ENCODE results near the gene TTBK2. TPM values are rescaled to one million over a fixed set of nuclear protein-coding genes. Genes with fewer than 3 reads are reported as not detected.
"Not testable (repeated sequence)": the region's sequence is repeated elsewhere in the genome, so short reads cannot be mapped to it uniquely, and the experiment has no call there.

The TTBK2 gene
- total RNA-seq, 1 experiment from 2014 or later = 10.6 TPM

DNA sequence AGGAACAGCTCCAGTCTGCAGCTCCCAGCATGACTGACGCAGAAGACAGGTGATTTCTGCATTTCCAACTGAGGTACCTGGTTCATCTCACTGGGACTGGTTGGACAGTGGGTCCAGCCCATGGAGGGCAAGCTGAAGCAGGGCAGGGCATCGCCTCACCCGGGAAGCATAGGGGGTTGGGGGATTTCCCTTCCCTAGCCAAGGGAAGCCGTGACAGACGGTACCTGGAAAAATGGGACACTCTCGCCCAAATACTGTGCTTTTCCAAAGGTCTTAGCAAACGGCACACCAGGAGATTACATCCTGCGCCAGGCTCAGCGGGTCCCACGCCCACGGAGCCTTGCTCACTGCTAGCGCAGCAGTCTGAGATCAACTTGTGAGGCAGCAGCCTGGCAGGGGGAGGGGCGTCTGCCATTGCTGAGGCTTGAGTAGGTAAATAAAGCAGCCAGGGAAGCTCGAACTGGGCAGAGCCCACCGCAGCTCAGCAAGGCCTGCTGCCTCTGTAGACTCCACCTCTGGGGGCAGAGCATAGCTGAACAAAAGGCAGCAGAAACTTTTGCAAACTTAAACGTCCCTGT, 156.3 kb downstream of the TTBK2 start:
- peak overlapping the region in 1 of 2 experiments; percentile 52; a peak in 2 of 5 replicates for H3K4me3 Mint-ChIP-seq
- not testable (repeated sequence) for H2BK12ac ChIP-seq (ENCODE audit: insufficient read length, low read depth, low read length); H3K79me2 ChIP-seq (ENCODE audit: insufficient read depth, low read length); H2AK5ac ChIP-seq (ENCODE audit: insufficient read length, low read length); H3K9ac ChIP-seq (ENCODE audit: extremely low read depth, insufficient read length, low read length); H3K27me3 ChIP-seq (ENCODE audit: insufficient read depth, low read length); H4K91ac ChIP-seq (ENCODE audit: insufficient read length, low read depth, low read length); H2BK5ac ChIP-seq (ENCODE audit: insufficient read length, low read length); H3T11ph ChIP-seq (ENCODE audit: low read length); H3K4ac ChIP-seq (ENCODE audit: low read depth, low read length); H3K9me3 ChIP-seq (ENCODE audit: control insufficient read depth, low read depth, low read length); H3K14ac ChIP-seq (ENCODE audit: insufficient read depth, low read length); H3K27me3 Mint-ChIP-seq (ENCODE audit: low read depth); H2AFZ ChIP-seq (ENCODE audit: low read length); H3K23ac ChIP-seq (ENCODE audit: insufficient read length, low read depth, low read length); H3K27ac ChIP-seq (ENCODE audit: insufficient read length, low read depth, low read length); H3K56ac ChIP-seq (ENCODE audit: insufficient read length, low read depth, low read length); H3K4me2 ChIP-seq (ENCODE audit: insufficient read depth, insufficient read length, low read length); H2BK20ac ChIP-seq (ENCODE audit: low read depth, low read length, poor library complexity, severe bottlenecking); H2BK15ac ChIP-seq (ENCODE audit: low read depth, low read length); H3K79me1 ChIP-seq (ENCODE audit: insufficient read depth, low read depth, low read length, poor library complexity, severe bottlenecking); H3K23me2 ChIP-seq (ENCODE audit: insufficient read length, low read depth, low read length, poor library complexity, severe bottlenecking); H2BK120ac ChIP-seq (ENCODE audit: low read depth, low read length, poor library complexity, severe bottlenecking); H3K4me1 ChIP-seq (ENCODE audit: insufficient read depth, low read length); H4K20me1 ChIP-seq (ENCODE audit: control insufficient read depth, insufficient read depth, insufficient read length); H4K5ac ChIP-seq (ENCODE audit: insufficient read length, low read depth, low read length); H3K18ac ChIP-seq (ENCODE audit: insufficient read length, low read depth, low read length); H4K8ac ChIP-seq (replicated peaks; ENCODE audit: insufficient read length, low read depth, low read length)
- WGBS (ENCODE audit: extremely low coverage, insufficient read length, low lambda C conversion rate) = no CpG with 5 or more reads among the region's 16 CpGs
- peaks cover 27 to 30% of the 10 kb centered on the region in 2 experiments for H3K9me3 Mint-ChIP-seq
- TF ChIP-seq, protein P1, sequence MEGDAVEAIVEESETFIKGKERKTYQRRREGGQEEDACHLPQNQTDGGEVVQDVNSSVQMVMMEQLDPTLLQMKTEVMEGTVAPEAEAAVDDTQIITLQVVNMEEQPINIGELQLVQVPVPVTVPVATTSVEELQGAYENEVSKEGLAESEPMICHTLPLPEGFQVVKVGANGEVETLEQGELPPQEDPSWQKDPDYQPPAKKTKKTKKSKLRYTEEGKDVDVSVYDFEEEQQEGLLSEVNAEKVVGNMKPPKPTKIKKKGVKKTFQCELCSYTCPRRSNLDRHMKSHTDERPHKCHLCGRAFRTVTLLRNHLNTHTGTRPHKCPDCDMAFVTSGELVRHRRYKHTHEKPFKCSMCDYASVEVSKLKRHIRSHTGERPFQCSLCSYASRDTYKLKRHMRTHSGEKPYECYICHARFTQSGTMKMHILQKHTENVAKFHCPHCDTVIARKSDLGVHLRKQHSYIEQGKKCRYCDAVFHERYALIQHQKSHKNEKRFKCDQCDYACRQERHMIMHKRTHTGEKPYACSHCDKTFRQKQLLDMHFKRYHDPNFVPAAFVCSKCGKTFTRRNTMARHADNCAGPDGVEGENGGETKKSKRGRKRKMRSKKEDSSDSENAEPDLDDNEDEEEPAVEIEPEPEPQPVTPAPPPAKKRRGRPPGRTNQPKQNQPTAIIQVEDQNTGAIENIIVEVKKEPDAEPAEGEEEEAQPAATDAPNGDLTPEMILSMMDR (conservative IDR thresholded peaks at IDR 0.05) = 0 out of 3 replicates have a peak, but pooled peaks have one; percentile 27
- DNase-seq = peak; percentile 51
- H3K27ac Mint-ChIP-seq = peak overlapping the region in 2 of 3 experiments; percentile 34 to 92; a peak in 3 of 7 replicates
- H3K36me3 Mint-ChIP-seq (ENCODE audit: insufficient read depth in 1 of 3, low read depth in 3 of 3) = peaks cover 22 to 24% (median 23%) of the 10 kb centered on the region in 3 experiments
- H3K4me1 Mint-ChIP-seq = peaks cover 18 to 19% of the 10 kb centered on the region in 2 experiments

DNA sequence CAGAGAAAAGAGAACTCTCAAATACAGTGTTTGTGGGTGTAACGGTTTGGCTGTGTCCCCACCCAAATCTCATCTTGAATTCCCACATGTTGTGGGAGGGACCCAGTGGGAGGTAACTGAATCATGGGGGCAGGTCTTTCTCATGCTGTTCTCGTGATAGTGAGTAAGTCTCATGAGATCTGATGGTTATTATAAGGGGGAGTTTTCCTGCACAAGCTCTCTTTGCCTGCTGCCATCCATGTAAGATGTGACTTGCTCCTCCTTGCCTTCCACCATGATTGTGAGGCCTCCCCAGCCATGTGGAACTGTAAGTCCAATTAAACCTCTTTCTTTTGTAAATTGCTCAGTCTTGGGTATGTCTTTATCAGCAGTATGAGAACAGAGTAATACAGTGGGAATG, 158.8 kb downstream of the TTBK2 start:
- H2BK20ac ChIP-seq (ENCODE audit: low read depth, low read length, poor library complexity, severe bottlenecking); H3K79me1 ChIP-seq (ENCODE audit: insufficient read depth, low read depth, low read length, poor library complexity, severe bottlenecking); H2BK5ac ChIP-seq (ENCODE audit: insufficient read length, low read length); H3K27me3 Mint-ChIP-seq (ENCODE audit: low read depth); H3K4ac ChIP-seq (ENCODE audit: low read depth, low read length); H3K9ac ChIP-seq (ENCODE audit: extremely low read depth, insufficient read length, low read length); H3K79me2 ChIP-seq (ENCODE audit: insufficient read depth, low read length); H3K4me3 Mint-ChIP-seq; H3K9me3 ChIP-seq (ENCODE audit: control insufficient read depth, low read depth, low read length); H4K5ac ChIP-seq (ENCODE audit: insufficient read length, low read depth, low read length); H2AFZ ChIP-seq (ENCODE audit: low read length); H3K27ac ChIP-seq (ENCODE audit: insufficient read length, low read depth, low read length); H4K20me1 ChIP-seq (ENCODE audit: control insufficient read depth, insufficient read depth, insufficient read length); H3K23me2 ChIP-seq (ENCODE audit: insufficient read length, low read depth, low read length, poor library complexity, severe bottlenecking); H4K91ac ChIP-seq (ENCODE audit: insufficient read length, low read depth, low read length); H2BK15ac ChIP-seq (ENCODE audit: low read depth, low read length); H3K23ac ChIP-seq (ENCODE audit: insufficient read length, low read depth, low read length); H3K18ac ChIP-seq (ENCODE audit: insufficient read length, low read depth, low read length); DNase-seq; H3T11ph ChIP-seq (ENCODE audit: low read length); H2BK120ac ChIP-seq (ENCODE audit: low read depth, low read length, poor library complexity, severe bottlenecking); H4K8ac ChIP-seq (replicated peaks; ENCODE audit: insufficient read length, low read depth, low read length); H3K56ac ChIP-seq (ENCODE audit: insufficient read length, low read depth, low read length); H3K4me2 ChIP-seq (ENCODE audit: insufficient read depth, insufficient read length, low read length); H2AK5ac ChIP-seq (ENCODE audit: insufficient read length, low read length); H3K14ac ChIP-seq (ENCODE audit: insufficient read depth, low read length); H3K27ac Mint-ChIP-seq; H3K27me3 ChIP-seq (ENCODE audit: insufficient read depth, low read length); H2BK12ac ChIP-seq (ENCODE audit: insufficient read length, low read depth, low read length); H3K4me1 ChIP-seq (ENCODE audit: insufficient read depth, low read length): not testable (repeated sequence)
- peaks cover 27 to 30% of the 10 kb centered on the region in 2 experiments for H3K9me3 Mint-ChIP-seq
- WGBS (ENCODE audit: extremely low coverage, insufficient read length, low lambda C conversion rate) = no CpG with 5 or more reads among the region's 2 CpGs
- H3K4me1 Mint-ChIP-seq = peaks cover 19 to 20% of the 10 kb centered on the region in 2 experiments
- peaks cover 22 to 24% (median 22%) of the 10 kb centered on the region in 3 experiments for H3K36me3 Mint-ChIP-seq (ENCODE audit: insufficient read depth in 1 of 3, low read depth in 3 of 3)

Measured in H9 (cell line).